HCT116 (cell line): Measurements from ENCODE around the gene PRKAG1. TPM values are rescaled to one million over a fixed set of nuclear protein-coding genes. Genes with fewer than 3 reads are reported as not detected.

Source experiments
- ATAC-seq: fragments of 200-7000 bp; cut with Tn5 transposase; 2 replicates; pipeline ENCODE4 v1.9.1; 2020; ENCODE audit warnings: mild to moderate bottlenecking, moderate library complexity
- BruUV-seq: library from RNA; stranded (reverse); fragments of 400-500 nt; replicated peaks from 2 replicates; lab custom pipeline; 2021; lab: Mats Ljungman, UMichigan
- CTCF ChIA-PET: fragments of 300-600 bp; sonication (Branson Sonifier 250); formaldehyde crosslinking; loops from one replicate; lab custom pipeline; 2021; ENCODE audit warnings: antibody characterized with exemption; lab: Charles Lee
- POLR2A ChIA-PET: fragments of 300-600, 350-600 bp; sonication (Branson Sonifier 250); formaldehyde crosslinking; loops from one replicate; lab custom pipeline; 2021; ENCODE audit warnings: antibody characterized with exemption; lab: Charles Lee
- RAD21 ChIA-PET, 2 experiments: fragments of 300-600 bp; sonication (Branson Sonifier 250); formaldehyde crosslinking; loops; one replicate each; lab custom pipeline; 2023; ENCODE audit warnings: low total read pairs in 2 of 2; ENCODE audit not compliant: uncharacterized antibody in 2 of 2, unreplicated experiment in 2 of 2, low non-redundant PET in 1 of 2; lab: Charles Lee
- DNase-seq: peaks from one replicate; pipeline ENCODE4 v3.0.0-alpha.2; 2010; ENCODE audit warnings: low read depth, low spot score
- H2AFZ ChIP-seq: fragments of 200-600 bp; shearing (Covaris generic), sonication (generic); 2 replicates; pipeline ENCODE4 v1.6.1; 2017; ENCODE audit warnings: low read depth, mixed run types, mixed read lengths, antibody characterized with exemption, low read length; ENCODE audit not compliant: poor library complexity, severe bottlenecking
- H3K27ac ChIP-seq: 2 replicates; pipeline ENCODE4 v1.5.1; 2012; ENCODE audit warnings: low read depth, low read length
- H3K27me3 ChIP-seq: fragments of 200-600 bp; sonication (generic); 2 replicates; pipeline ENCODE4 v1.6.1; 2016; ENCODE audit warnings: mixed run types, low read length, mixed read lengths; ENCODE audit not compliant: insufficient read depth
- H3K36me3 ChIP-seq, 2 experiments: fragments of 200-500 bp in 1 of 2; fragments of 200-600 bp in 1 of 2; sonication (Bioruptor generic) in 1 of 2; sonication (generic) in 1 of 2; 2 replicates each; pipeline versions ENCODE4 v1.5.1 to v1.6.1; 2014 to 2016; ENCODE audit warnings: low read length in 2 of 2, inconsistent platforms in 1 of 2, mixed read lengths in 1 of 2, mixed run types in 1 of 2; ENCODE audit not compliant: insufficient read depth in 2 of 2, control insufficient read depth in 1 of 2
- H3K4me1 ChIP-seq, 2 experiments: fragments of 200-600 bp in 1 of 2; sonication (generic) in 1 of 2; 2 replicates each; pipeline versions ENCODE4 v1.5.1 to v1.6.1; 2012 to 2017; ENCODE audit warnings: low read length in 2 of 2, inconsistent platforms in 1 of 2, mild to moderate bottlenecking in 1 of 2, mixed read lengths in 1 of 2, mixed run types in 1 of 2, moderate library complexity in 1 of 2; ENCODE audit not compliant: insufficient read depth in 2 of 2, control insufficient read depth in 1 of 2
- H3K4me2 ChIP-seq: fragments of 200-600 bp; sonication (generic); 2 replicates; pipeline ENCODE4 v1.6.1; 2017; ENCODE audit warnings: mixed run types, low read length, mixed read lengths
- H3K4me3 ChIP-seq, 2 experiments: fragments of 200-600 bp in 1 of 2; sonication (generic) in 1 of 2; replicated peaks in 1 of 2; 2 replicates each; pipeline ENCODE4 v1.5.1; 2011 to 2016; ENCODE audit warnings: low read length in 2 of 2, control low read depth in 1 of 2, low read depth in 1 of 2, mild to moderate bottlenecking in 1 of 2, mixed read lengths in 1 of 2, mixed run types in 1 of 2
- H3K79me2 ChIP-seq: fragments of 200-600 bp; sonication (generic); 2 replicates; pipeline ENCODE4 v1.6.1; 2017; ENCODE audit warnings: mild to moderate bottlenecking, mixed run types, low read length, moderate library complexity, mixed read lengths; ENCODE audit not compliant: insufficient read depth
- H3K9ac ChIP-seq: fragments of 200-600 bp; sonication (generic); 2 replicates; pipeline ENCODE4 v1.6.1; 2016; ENCODE audit warnings: low read length, mixed read lengths
- H3K9me2 ChIP-seq: fragments of 200-600 bp; sonication (generic), shearing (Covaris generic); 2 replicates; pipeline ENCODE4 v1.6.1; 2017; ENCODE audit warnings: mixed run types, mild to moderate bottlenecking, moderate library complexity; ENCODE audit not compliant: insufficient read depth
- H3K9me3 ChIP-seq, 2 experiments: fragments of 200-500 bp in 1 of 2; fragments of 200-600 bp in 1 of 2; sonication (Bioruptor generic) in 1 of 2; sonication (generic) in 1 of 2; 2 replicates each; pipeline ENCODE4 v1.6.1; 2014 to 2017; ENCODE audit warnings: low read length in 2 of 2, mixed read lengths in 2 of 2, inconsistent platforms in 1 of 2, low read depth in 1 of 2, mild to moderate bottlenecking in 1 of 2, mixed run types in 1 of 2, moderate library complexity in 1 of 2; ENCODE audit not compliant: control insufficient read depth in 1 of 2, insufficient read depth in 1 of 2
- H4K20me1 ChIP-seq: fragments of 200-600 bp; sonication (generic), shearing (Covaris generic); 2 replicates; pipeline ENCODE4 v1.6.1; 2017; ENCODE audit warnings: mixed run types, mild to moderate bottlenecking, moderate library complexity; ENCODE audit not compliant: insufficient read depth
- CBX3 ChIP-seq: IDR thresholded peaks from 2 replicates; pipeline ENCODE4 v1.6.1; 2012; ENCODE audit warnings: low read depth
- FOSL1 ChIP-seq: IDR thresholded peaks from 2 replicates; pipeline ENCODE4 v1.6.1; 2012; ENCODE audit warnings: low read depth
- JUND ChIP-seq: IDR thresholded peaks from 2 replicates; pipeline ENCODE4 v1.6.1; 2012
- SRF ChIP-seq: IDR thresholded peaks from 2 replicates; pipeline ENCODE4 v1.6.1; 2012; ENCODE audit warnings: low read depth
- TCF7L2 ChIP-seq: IDR thresholded peaks from 2 replicates; pipeline ENCODE4 v1.7.0; 2011; ENCODE audit warnings: borderline replicate concordance, inconsistent platforms; ENCODE audit not compliant: insufficient read depth, insufficient read length; ENCODE audit errors: extremely low read depth
- YY1 ChIP-seq: IDR thresholded peaks from 2 replicates; pipeline ENCODE4 v1.6.1; 2011; ENCODE audit warnings: low read length, low read depth, moderate library complexity, mild to moderate bottlenecking; ENCODE audit not compliant: insufficient replicate concordance; ENCODE audit errors: extremely low read depth
- ZNF274 ChIP-seq: fragments of 200-500 bp; sonication (Bioruptor generic); IDR thresholded peaks from 2 replicates; pipeline ENCODE4 v1.6.1; 2014; ENCODE audit warnings: mild to moderate bottlenecking, low read depth, low read length, inconsistent platforms
- intact Hi-C: fragments of 100-400 bp; cut with micrococcal nuclease; formaldehyde crosslinking; loops from 2 replicates; pipeline ENCODE4 v1.10.0; 2022
- total RNA-seq: library from RNA; stranded (reverse); gene quantifications from one replicate; pipeline ENCODE4 v1.2.1, GENCODE V29; 2021; ENCODE audit not compliant: unreplicated experiment
- TF ChIP-seq, protein P1 (sequence below): IDR thresholded peaks from 2 replicates; pipeline ENCODE4 v1.6.1; 2011; ENCODE audit warnings: mild to moderate bottlenecking, low read length, moderate library complexity; ENCODE audit not compliant: insufficient replicate concordance; ENCODE audit errors: extremely low read depth
- TF ChIP-seq, protein P2 (sequence below), 3 experiments: fragments of 200-600 bp in 1 of 3; sonication (generic) in 1 of 3; IDR thresholded peaks in 2 of 3; conservative IDR thresholded peaks in 1 of 3; 2 replicates each; pipeline ENCODE4 v1.5.1; 2012 to 2017; ENCODE audit warnings: low read depth in 2 of 3, low read length in 2 of 3, antibody characterized with exemption in 1 of 3, borderline replicate concordance in 1 of 3, control low read depth in 1 of 3, mild to moderate bottlenecking in 1 of 3, mixed read lengths in 1 of 3, mixed run types in 1 of 3, moderate library complexity in 1 of 3; ENCODE audit not compliant: insufficient read depth in 1 of 3

The PRKAG1 gene
- total RNA-seq, 1 experiment from 2014 or later = 64.6 TPM

DNA sequence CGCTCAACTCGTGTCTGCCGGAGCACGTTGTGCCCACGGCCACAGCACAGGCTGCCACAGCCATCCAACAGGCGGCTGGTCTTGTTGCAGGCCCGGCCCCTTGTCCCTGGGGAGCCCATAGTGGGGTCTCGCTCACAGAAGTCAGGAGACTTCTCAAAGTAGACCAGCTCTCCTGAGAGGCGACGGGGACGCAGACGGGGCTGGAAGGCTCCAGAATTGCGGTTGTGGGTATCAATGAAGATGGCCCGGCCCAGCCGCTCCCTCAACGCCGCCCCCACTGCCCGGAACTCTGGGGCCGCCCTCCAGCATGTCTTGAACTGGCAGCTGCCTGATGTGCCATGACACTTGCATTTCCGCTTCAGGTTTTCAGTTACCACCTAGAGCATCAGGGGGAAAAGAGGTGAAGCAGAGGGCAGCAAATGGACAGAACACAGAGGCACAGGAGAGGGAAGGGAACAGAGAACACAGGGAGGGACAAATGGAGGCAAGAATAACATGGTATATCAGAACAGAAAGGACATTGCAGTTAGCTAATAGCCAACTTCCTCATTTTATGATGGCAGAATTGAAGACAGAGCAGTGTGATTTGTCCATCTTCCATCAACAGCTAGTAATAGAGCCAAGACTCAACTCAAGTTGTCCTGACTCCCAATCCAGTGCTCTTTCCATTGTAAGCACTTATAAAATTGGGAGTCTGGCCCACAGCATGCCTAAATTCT lies 52.2 kb downstream of the PRKAG1 start:
- H3K27ac ChIP-seq = no peak overlapping the region
- H3K36me3 ChIP-seq = no peaks in the 10 kb centered on the region
- intact Hi-C loops = no loop called here
- CTCF ChIA-PET = interaction anchor here (0.9 to 1.8 kb wide), 2 partner anchors 11 to 22 kb away, joined by 3 to 8 read pairs; no protein-coding TSS in a partner anchor
- no peak overlapping the region for H3K4me2 ChIP-seq
- H3K27me3 ChIP-seq = no peaks in the 10 kb centered on the region
- H3K4me3 ChIP-seq = no peak overlapping the region
- H2AFZ ChIP-seq = no peak overlapping the region
- no peaks in the 10 kb centered on the region for H3K9me3 ChIP-seq
- TF ChIP-seq ZNF274 = no peak
- no peak for TF ChIP-seq TCF7L2
- TF ChIP-seq SRF = no peak
- TF ChIP-seq JUND = no peak
- no peak overlapping the region for H3K9ac ChIP-seq
- H3K4me1 ChIP-seq = peaks cover 4 to 15% of the 10 kb centered on the region in 2 experiments; a peak in 3 of 4 replicates
- peaks cover 8% of the 10 kb centered on the region; the same call in 1 of the 2 replicates for H3K79me2 ChIP-seq
- RAD21 ChIA-PET = no interaction called here
- no peak for ATAC-seq
- no peaks in the 10 kb centered on the region for H4K20me1 ChIP-seq
- POLR2A ChIA-PET = no interaction called here
- no peaks in the 10 kb centered on the region for H3K9me2 ChIP-seq
- BruUV-seq = no TSS peak
- no peak for DNase-seq

DNA sequence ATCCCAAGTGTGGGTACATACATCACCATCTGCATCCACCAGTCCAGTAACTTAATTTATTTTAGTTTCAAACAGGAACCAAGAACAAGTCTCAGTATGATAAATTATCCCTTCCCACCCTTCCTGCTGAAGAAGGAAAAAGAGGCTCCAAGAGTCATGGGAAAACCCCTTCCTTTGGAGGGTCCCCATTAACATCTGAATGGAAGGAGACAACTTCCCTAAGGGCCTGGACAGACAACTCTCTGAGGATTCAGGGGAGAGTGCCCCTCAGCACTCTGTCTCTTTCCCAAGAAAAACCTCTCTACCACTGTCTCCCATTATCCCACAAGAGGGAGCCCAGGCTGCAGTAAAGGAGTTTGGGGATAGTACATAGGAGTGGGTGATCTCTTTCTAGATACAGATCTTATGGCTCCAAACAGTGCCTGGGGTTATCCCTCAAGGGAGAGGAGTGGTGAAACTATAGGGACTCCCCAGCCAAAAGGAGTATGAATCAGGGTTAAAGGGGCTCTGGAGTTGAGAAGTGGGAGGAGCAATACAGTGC lies 53.2 kb downstream of the PRKAG1 start:
- no peak for DNase-seq
- Histone ChIP-seq H3K9me3 (no peaks in the 10 kb centered on the region), H3K27me3 (no peaks in the 10 kb centered on the region), H3K27ac (no peak overlapping the region), H3K9ac (no peak overlapping the region), H3K4me3 (no peak overlapping the region), H3K79me2 (no peaks in the 10 kb centered on the region), H3K4me1 (peaks cover 0 to 8% of the 10 kb centered on the region in 2 experiments; a peak in 2 of 4 replicates), H2AFZ (no peak overlapping the region), H3K9me2 (no peaks in the 10 kb centered on the region), H3K36me3 (no peaks in the 10 kb centered on the region), H3K4me2 (no peak overlapping the region), H4K20me1 (no peaks in the 10 kb centered on the region)
- ATAC-seq = peak; percentile 81
- ChIA-PET POLR2A (no interaction called here), CTCF (no interaction called here), RAD21 (no interaction called here)
- BruUV-seq = no TSS peak
- TF ChIP-seq FOSL1 (no peak), CBX3 (no peak), SRF (no peak), YY1 (no peak)
- TF ChIP-seq, protein P1, sequence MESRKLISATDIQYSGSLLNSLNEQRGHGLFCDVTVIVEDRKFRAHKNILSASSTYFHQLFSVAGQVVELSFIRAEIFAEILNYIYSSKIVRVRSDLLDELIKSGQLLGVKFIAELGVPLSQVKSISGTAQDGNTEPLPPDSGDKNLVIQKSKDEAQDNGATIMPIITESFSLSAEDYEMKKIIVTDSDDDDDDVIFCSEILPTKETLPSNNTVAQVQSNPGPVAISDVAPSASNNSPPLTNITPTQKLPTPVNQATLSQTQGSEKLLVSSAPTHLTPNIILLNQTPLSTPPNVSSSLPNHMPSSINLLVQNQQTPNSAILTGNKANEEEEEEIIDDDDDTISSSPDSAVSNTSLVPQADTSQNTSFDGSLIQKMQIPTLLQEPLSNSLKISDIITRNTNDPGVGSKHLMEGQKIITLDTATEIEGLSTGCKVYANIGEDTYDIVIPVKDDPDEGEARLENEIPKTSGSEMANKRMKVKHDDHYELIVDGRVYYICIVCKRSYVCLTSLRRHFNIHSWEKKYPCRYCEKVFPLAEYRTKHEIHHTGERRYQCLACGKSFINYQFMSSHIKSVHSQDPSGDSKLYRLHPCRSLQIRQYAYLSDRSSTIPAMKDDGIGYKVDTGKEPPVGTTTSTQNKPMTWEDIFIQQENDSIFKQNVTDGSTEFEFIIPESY = no peak
- TF ChIP-seq, protein P2, sequence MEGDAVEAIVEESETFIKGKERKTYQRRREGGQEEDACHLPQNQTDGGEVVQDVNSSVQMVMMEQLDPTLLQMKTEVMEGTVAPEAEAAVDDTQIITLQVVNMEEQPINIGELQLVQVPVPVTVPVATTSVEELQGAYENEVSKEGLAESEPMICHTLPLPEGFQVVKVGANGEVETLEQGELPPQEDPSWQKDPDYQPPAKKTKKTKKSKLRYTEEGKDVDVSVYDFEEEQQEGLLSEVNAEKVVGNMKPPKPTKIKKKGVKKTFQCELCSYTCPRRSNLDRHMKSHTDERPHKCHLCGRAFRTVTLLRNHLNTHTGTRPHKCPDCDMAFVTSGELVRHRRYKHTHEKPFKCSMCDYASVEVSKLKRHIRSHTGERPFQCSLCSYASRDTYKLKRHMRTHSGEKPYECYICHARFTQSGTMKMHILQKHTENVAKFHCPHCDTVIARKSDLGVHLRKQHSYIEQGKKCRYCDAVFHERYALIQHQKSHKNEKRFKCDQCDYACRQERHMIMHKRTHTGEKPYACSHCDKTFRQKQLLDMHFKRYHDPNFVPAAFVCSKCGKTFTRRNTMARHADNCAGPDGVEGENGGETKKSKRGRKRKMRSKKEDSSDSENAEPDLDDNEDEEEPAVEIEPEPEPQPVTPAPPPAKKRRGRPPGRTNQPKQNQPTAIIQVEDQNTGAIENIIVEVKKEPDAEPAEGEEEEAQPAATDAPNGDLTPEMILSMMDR (IDR thresholded peaks at IDR 0.05 in 2 of 3, conservative IDR thresholded peaks at IDR 0.05 in 1 of 3; ENCODE audit: borderline replicate concordance in 1 of 3, insufficient read depth in 1 of 3, low read depth in 2 of 3, low read length in 2 of 3) = peak in 2 of 3 experiments; percentile 40; a peak in 3 of 6 replicates
- intact Hi-C loops = no loop called here
